ENCODE measurements around the gene MCTP2.

Gene MCTP2

GRCh38 chr15:94263341-94264273, 32.2 kb downstream of the MCTP2 start:
- no peak for DNase-seq (ENCODE audit: low spot score)

DNA sequence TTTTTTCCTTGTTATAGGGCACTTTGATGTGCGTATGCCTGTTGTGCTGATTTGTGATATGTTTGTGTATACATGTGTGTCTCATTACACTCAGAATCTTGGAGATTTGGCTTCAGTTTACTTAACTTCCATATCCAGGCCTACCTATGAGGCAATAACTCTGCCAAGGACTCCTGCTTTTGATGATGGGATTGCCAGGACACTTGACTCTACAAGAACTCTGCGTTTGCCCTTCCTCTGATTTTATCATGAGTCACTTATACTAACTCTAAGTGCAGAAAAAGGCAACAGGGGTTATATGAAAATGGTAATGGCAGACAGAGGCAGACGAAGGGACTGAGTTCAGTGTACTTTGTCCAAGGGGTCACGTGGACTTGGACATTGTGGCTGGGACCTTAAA, 33.6 kb downstream of the MCTP2 start:
- no peak for DNase-seq (ENCODE audit: low spot score)

GRCh38 chr15:94265982-94266381, 34.6 kb downstream of the MCTP2 start:
- DNase-seq (ENCODE audit: low spot score), result no peak

GRCh38 chr15:94266789-94267188, 35.4 kb downstream of the MCTP2 start:
- DNase-seq (ENCODE audit: low spot score), result no peak

DNA sequence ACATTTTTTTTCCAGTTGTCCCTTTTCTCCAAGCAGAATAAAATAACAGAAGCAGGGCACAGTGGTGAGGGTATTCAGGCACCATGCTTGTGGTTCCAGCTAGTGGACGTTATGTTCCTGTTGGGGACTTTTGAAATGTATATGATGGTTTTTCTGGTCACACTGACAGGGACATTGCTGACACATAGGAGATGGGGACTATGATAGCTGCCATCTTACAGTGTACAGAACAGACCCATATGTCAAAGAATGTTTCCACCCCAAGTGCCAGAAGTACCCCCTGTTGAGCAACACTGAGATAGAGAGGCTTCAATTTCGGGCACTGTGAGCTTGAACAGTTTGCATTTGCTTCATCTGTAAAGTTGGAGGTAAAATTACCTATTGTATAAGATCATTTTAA, 38.6 kb downstream of the MCTP2 start:
- no peak for DNase-seq (ENCODE audit: low spot score)

DNA sequence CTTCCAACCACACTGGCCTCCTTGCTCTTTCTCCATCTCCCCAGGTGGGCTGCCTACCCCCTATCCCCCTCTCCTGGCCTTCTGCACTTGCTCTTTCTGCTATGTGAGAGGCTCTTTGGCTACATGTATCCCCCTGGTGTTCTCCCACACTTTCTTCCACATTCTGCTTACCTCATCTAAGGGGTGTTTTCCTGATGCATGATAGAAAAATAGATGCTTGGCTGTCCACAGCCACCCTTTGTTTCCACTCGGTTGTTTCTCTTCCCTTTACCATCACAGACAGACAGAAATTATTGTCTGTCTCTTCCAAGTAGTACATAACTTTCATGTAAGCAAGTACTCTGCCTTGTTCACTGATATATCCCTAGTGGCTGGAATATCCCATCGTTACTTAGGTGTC, 39.2 kb downstream of the MCTP2 start:
- DNase-seq (ENCODE audit: low spot score), result no peak

DNA sequence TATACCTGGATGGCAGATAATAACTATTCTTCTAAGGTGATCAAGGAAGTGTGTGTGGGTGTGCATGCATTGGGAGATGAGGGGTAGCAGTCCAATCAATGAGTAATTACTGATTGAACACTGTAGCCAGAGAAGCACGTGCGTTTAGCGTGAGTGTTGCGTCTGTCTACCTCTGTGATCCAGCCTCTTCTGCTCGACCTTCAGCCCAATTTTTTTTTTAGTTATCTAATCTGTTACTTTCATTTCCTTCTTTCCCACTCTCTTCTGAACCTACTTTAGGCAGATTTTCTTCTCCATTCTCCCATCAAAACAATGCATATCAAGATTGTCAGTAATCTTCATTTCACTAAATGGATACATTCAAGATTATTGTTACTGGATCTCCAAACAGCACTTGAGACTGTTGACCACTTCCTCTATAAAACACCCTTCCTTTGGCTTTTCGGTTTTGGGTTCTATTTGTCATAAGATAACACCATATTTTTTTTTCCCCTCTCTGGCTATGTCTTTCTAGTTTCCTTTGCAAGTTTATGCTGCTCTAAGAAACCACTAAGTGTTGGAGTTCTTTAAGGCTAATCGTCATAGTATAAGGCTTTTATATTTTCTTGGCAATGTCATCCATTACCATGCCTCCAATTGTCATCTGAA, 41.0 kb downstream of the MCTP2 start:
- no peak for DNase-seq (ENCODE audit: low spot score)

DNA sequence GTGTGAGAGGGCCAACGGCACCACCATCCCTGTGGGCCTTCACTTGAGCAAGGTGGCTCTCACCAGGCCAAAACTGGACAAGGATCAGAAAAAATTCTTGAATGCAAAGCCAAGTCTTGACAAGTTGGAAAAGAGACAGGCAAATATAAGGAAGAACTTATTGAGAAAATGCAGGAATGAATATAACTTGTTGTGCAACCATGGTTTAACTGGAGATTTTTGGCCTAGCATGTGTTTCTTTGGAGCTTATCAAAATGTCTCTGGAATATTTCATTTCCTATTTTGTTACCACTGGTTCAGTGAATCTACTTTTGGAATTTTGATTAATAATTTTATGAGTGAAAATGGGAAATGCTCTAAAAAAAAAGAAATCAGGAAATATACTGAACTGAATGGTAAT, 42.5 kb downstream of the MCTP2 start:
- DNase-seq (ENCODE audit: low spot score), result no peak

- no peak for DNase-seq (ENCODE audit: low spot score)
Observed at GRCh38 chr15:94274745-94275144, 43.4 kb downstream of the MCTP2 start.

DNA sequence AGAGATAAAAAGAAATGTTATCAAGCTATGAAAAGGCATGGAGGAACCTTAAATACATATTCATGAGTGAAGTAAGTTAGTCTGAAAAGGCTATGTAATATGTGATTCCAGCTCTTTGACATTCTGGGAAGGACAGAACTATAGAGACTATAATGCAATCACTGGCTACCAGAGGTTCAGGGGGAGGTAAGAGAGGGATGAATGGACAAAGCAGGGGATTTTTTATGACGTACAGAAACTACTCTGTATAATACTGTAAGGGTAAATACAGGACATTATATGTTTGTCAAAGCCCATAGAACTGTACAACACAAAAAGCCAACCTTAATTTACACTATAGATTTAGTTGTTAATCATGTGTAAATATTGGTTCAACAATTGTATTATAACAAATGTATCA, 46.1 kb downstream of the MCTP2 start:
- no peak for DNase-seq (ENCODE audit: low spot score)

DNA sequence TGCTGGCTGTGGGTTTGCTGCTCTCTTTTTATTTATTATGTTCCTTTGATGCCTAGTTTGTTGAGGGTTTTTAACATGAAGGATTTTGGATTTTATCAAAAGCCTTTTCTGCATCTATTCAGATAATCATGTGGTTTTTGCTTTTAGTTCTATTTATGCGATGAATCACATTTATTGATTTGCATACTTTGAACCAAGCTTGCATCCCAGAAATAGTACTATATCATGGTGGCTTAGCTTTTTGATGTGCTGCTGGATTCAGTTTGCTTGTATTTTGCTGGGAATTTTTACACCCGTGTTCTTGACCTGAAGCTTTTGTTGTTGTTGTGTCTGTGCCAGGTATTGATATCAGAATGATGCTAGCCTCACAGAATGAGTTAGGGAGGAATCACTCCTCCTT, 48.4 kb downstream of the MCTP2 start:
- DNase-seq (ENCODE audit: low spot score), result no peak

DNA sequence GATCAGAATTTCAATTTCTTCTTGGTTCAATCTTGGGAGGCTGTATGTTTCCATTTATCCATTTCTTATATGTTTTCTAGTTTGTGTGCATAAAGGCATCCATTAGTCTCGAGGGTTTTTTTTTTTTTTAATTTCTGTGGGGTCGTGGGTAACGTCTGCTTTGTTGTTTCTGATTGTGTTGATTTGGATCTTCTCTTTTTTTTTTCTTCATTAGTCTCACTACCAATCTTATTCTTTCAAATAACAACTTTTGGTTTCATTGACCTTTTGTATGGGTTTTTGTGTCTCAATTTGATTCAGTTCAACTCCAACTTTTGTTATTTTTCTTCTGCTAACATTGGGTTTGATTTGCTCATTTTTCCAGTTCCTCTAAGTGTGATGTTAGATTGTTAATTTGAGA, 48.9 kb downstream of the MCTP2 start:
- no peak for DNase-seq (ENCODE audit: low spot score)

- DNase-seq (ENCODE audit: low spot score), result no peak
Observed at GRCh38 chr15:94282269-94283250, 51.2 kb downstream of the MCTP2 start.

DNA sequence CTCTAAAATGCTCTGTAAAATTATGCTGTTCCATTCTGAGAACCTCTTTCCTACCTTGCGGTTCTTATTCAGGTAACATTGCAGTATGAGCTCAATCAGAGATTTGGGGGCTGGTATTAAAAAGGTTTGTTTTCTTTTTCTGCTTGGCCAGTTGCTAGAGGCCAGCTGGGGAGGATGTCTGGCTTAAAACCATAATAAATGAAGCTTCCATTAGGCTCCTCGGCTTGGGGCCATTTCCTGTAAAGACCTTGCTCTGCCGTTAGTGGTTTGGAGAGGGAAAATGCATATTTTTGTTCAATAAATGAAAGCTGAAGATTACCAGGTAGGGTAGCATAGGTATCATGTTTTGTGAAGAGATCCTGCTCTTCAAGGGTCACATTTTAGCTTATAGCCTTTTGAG, 55.2 kb downstream of the MCTP2 start:
- no peak for DNase-seq (ENCODE audit: low spot score)

- no peak for DNase-seq (ENCODE audit: low spot score)
Observed at GRCh38 chr15:94287794-94288246, 56.5 kb downstream of the MCTP2 start.

DNA sequence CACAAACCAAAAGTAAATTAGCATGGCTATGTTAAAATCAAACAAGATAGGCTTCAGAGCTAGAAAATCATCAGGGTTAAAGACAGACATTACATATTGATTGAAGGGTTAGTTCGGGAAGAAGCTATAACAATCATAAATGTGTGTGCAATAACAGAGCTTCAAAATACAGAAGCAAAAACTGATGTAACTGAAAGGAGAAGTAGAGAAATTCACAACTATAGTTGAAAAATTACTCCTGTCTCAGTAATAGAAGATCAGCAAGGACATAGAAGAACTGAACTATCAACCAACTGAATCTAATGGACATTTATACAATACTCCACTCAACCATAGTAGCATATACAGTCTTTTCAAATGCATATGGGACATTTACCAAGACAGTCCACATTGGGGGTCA, 59.4 kb downstream of the MCTP2 start:
- no peak for DNase-seq (ENCODE audit: low spot score)

- DNase-seq (ENCODE audit: low spot score), result no peak
Observed at GRCh38 chr15:94293411-94294402, 62.3 kb downstream of the MCTP2 start.

DNA sequence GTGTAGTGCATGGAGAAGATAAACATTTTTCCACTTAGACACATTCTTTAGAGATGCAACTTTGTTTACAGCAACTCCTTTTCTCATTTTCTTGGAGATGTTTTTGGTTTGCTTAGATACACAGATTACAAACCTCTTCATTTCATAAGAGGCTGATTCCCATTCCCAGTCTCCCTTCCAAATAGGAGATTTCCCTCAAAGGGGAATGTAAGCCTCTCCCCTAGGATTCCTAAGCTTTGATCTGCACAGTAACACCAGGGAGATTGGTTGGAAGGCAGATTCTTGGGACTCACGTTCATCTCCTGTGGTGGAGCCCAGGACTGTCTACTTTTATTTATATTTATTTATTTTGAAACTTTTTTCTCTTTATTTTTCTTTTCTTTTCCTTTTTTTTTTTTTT, 63.2 kb downstream of the MCTP2 start:
- no peak for DNase-seq (ENCODE audit: low spot score)

- DNase-seq (ENCODE audit: low spot score), result no peak
Observed at GRCh38 chr15:94295275-94295674, 63.9 kb downstream of the MCTP2 start.

- no peak for DNase-seq (ENCODE audit: low spot score)
Observed at GRCh38 chr15:94296717-94297116, 65.4 kb downstream of the MCTP2 start.

- DNase-seq (ENCODE audit: low spot score), result no peak
Observed at GRCh38 chr15:94297558-94297957, 66.2 kb downstream of the MCTP2 start.
